DMS153 (cell line): Measurements from ENCODE around the gene SLU7.

Source experiments
- DNase-seq: peaks from one replicate; lab custom pipeline; 2025; lab: John Stamatoyannopoulos, UW

SLU7 gene

GRCh38 chr5:160419458-160420330, 813 bp upstream of the SLU7 start:
- DNase-seq, result no peak

GRCh38 chr5:160399402-160400353, 19.2 kb downstream of the SLU7 start, which contains the start of gene FAM200C:
FAM200C (minus strand) TSS chr5:160400054; CDS start chr5:160395490, 4,564 bp downstream.
- DNase-seq, result peak; percentile 61

- DNase-seq, result no peak
Measured at GRCh38 chr5:160398806-160399205, 20.1 kb downstream of the SLU7 start.

- DNase-seq, result no peak
Measured at GRCh38 chr5:160397492-160397891, 21.4 kb downstream of the SLU7 start.

- DNase-seq, result no peak
Measured at GRCh38 chr5:160395111-160395510, 23.8 kb downstream of the SLU7 start.

- DNase-seq, result no peak
Measured at GRCh38 chr5:160390787-160391696, 27.8 kb downstream of the SLU7 start.

- no peak for DNase-seq
Measured at GRCh38 chr5:160387445-160387844, 31.4 kb downstream of the SLU7 start.

- DNase-seq, result no peak
Measured at GRCh38 chr5:160385496-160385895, 33.4 kb downstream of the SLU7 start.

- no peak for DNase-seq
Measured at GRCh38 chr5:160384681-160385080, 34.2 kb downstream of the SLU7 start.

GRCh38 chr5:160382346-160382745, 36.5 kb downstream of the SLU7 start:
- no peak for DNase-seq

GRCh38 chr5:160380041-160380440, 38.8 kb downstream of the SLU7 start:
- no peak for DNase-seq

GRCh38 chr5:160379511-160379910, 39.4 kb downstream of the SLU7 start:
- DNase-seq, result no peak

- DNase-seq, result no peak
Measured at GRCh38 chr5:160378330-160378729, 40.6 kb downstream of the SLU7 start.

GRCh38 chr5:160377651-160378050, 41.2 kb downstream of the SLU7 start:
- no peak for DNase-seq

- DNase-seq, result no peak
Measured at GRCh38 chr5:160376416-160376815, 42.5 kb downstream of the SLU7 start.

- DNase-seq, result no peak
Measured at GRCh38 chr5:160375701-160376100, 43.2 kb downstream of the SLU7 start.

GRCh38 chr5:160375166-160375565, 43.7 kb downstream of the SLU7 start:
- no peak for DNase-seq

- DNase-seq, result no peak
Measured at GRCh38 chr5:160371294-160371693, 47.6 kb downstream of the SLU7 start.

- no peak for DNase-seq
Measured at GRCh38 chr5:160370713-160371034, 48.2 kb downstream of the SLU7 start.

- DNase-seq, result no peak
Measured at GRCh38 chr5:160369990-160370712, 48.7 kb downstream of the SLU7 start, which contains the start of gene C1QTNF2. C1QTNF2 (minus strand) TSS chr5:160370626; CDS start chr5:160355011, 15,615 bp downstream.

GRCh38 chr5:160367885-160368284, 51.0 kb downstream of the SLU7 start:
- no peak for DNase-seq
